Right lobe of liver (tissue), 4 donors: ENCODE data around the gene ISYNA1.

Source experiments
- POLR2A ChIP-seq: fragments of 450-650 bp; IDR thresholded peaks from one replicate; pipeline ENCODE4 v1.6.1; 2017; ENCODE audit warnings: antibody characterized with exemption, mild to moderate bottlenecking
- TF ChIP-seq, protein P1 (sequence below), 4 donors: fragments of 200-600 bp in 3 of 4; fragments of 450-650 bp in 1 of 4; IDR thresholded peaks; one replicate each; pipeline versions ENCODE4 v1.5.1 to v1.8.0; 2016 to 2022; ENCODE audit warnings: antibody characterized with exemption in 4 of 4, mild to moderate bottlenecking in 2 of 4
- donor health status: DM: no; HTN: no; CAD: no.
- donor health status: DM: no; HTN: no; CAD: no.
- donor health status: DM: no; HTN: yes; CAD: no.

DNA sequence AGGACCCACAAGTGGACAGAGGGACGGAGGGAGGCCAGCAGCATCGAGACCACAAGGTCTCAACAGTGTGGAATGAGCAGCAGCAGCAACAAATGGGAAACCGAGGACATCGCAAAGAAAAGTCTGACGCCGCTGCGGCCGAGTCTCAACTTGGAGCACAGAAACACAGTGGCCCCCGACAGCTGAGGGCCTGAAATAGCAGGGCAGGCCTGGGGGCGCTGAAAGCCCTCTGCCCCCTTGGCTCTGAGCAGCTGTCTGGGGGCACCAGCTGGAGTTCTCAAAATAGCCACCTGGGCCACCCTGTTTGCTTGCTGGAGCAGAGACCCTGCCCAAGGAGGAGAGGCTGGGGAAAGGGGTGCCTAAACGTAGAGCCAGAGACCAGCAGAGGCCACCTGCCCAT, 5.9 kb upstream of the ISYNA1 start:
- TF ChIP-seq, protein P1, sequence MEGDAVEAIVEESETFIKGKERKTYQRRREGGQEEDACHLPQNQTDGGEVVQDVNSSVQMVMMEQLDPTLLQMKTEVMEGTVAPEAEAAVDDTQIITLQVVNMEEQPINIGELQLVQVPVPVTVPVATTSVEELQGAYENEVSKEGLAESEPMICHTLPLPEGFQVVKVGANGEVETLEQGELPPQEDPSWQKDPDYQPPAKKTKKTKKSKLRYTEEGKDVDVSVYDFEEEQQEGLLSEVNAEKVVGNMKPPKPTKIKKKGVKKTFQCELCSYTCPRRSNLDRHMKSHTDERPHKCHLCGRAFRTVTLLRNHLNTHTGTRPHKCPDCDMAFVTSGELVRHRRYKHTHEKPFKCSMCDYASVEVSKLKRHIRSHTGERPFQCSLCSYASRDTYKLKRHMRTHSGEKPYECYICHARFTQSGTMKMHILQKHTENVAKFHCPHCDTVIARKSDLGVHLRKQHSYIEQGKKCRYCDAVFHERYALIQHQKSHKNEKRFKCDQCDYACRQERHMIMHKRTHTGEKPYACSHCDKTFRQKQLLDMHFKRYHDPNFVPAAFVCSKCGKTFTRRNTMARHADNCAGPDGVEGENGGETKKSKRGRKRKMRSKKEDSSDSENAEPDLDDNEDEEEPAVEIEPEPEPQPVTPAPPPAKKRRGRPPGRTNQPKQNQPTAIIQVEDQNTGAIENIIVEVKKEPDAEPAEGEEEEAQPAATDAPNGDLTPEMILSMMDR (IDR thresholded peaks at IDR 0.05) = no peak
- no peak for TF ChIP-seq POLR2A
